ENCODE results near the gene MFAP4. TPM values are rescaled to one million over a fixed set of nuclear protein-coding genes. Genes with fewer than 3 reads are reported as not detected.

The MFAP4 gene
- total RNA-seq, 1 experiment from 2014 or later = not detected

DNA sequence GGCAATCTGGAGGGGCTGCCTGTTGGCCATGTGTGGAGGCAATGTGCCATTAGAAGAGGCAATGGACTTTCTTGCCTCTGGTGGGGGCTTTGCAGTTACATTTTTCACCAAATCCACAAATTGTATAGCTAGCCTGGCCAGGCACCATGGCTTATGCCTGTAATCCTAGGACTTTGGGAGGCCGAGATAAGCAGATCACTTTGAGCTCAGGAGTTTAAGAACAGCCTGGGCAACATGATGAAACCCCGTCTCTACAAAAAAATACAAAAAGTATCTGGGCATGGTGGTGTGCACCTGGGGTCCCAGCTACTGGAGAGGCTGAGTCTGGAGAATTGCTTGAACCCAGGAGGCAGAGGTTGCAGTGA, 21.3 kb upstream of the MFAP4 start:
- ChIA-PET POLR2A (ENCODE audit: unreplicated experiment) (no interaction called here), CTCF (interaction anchor here (0.6 kb wide), 1 partner anchor 30 kb away, joined by 3 read pairs; the partner anchor contains the start of gene MAPK7)
- Histone ChIP-seq H3K27me3 (ENCODE audit: insufficient read depth, low read depth) (no peaks in the 10 kb centered on the region), H3K9me2 (ENCODE audit: insufficient read depth) (no peaks in the 10 kb centered on the region), H3K79me2 (ENCODE audit: low read depth) (no peaks in the 10 kb centered on the region), H3K4me1 (replicated peaks; ENCODE audit: insufficient read depth) (no peaks in the 10 kb centered on the region; the same call in 1 of the 2 replicates), H3K9me3 (ENCODE audit: insufficient read depth, low read depth) (no peaks in the 10 kb centered on the region), H3K36me3 (ENCODE audit: low read depth) (no peaks in the 10 kb centered on the region), H3K27ac (no peak overlapping the region), H3K4me2 (no peak overlapping the region), H4K20me1 (ENCODE audit: insufficient read depth) (no peaks in the 10 kb centered on the region), H3K4me3 (no peak overlapping the region), H3F3A (ENCODE audit: insufficient read depth, low read depth) (0 out of 2 replicates have a peak, but pooled peaks cover 8% of the 10 kb centered on the region), H2AFZ (no peak overlapping the region)
- no TSS peak for BruUV-seq (replicated peaks)
- TF ChIP-seq EZH2 (IDR thresholded peaks at IDR 0.05; ENCODE audit: low read depth) = no peak
- TF ChIP-seq, protein P1, sequence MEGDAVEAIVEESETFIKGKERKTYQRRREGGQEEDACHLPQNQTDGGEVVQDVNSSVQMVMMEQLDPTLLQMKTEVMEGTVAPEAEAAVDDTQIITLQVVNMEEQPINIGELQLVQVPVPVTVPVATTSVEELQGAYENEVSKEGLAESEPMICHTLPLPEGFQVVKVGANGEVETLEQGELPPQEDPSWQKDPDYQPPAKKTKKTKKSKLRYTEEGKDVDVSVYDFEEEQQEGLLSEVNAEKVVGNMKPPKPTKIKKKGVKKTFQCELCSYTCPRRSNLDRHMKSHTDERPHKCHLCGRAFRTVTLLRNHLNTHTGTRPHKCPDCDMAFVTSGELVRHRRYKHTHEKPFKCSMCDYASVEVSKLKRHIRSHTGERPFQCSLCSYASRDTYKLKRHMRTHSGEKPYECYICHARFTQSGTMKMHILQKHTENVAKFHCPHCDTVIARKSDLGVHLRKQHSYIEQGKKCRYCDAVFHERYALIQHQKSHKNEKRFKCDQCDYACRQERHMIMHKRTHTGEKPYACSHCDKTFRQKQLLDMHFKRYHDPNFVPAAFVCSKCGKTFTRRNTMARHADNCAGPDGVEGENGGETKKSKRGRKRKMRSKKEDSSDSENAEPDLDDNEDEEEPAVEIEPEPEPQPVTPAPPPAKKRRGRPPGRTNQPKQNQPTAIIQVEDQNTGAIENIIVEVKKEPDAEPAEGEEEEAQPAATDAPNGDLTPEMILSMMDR (conservative IDR thresholded peaks at IDR 0.05) = no peak
- no peak for DNase-seq
- intact Hi-C loops (cut with micrococcal nuclease; ENCODE audit: unreplicated experiment) = no loop called here

DNA sequence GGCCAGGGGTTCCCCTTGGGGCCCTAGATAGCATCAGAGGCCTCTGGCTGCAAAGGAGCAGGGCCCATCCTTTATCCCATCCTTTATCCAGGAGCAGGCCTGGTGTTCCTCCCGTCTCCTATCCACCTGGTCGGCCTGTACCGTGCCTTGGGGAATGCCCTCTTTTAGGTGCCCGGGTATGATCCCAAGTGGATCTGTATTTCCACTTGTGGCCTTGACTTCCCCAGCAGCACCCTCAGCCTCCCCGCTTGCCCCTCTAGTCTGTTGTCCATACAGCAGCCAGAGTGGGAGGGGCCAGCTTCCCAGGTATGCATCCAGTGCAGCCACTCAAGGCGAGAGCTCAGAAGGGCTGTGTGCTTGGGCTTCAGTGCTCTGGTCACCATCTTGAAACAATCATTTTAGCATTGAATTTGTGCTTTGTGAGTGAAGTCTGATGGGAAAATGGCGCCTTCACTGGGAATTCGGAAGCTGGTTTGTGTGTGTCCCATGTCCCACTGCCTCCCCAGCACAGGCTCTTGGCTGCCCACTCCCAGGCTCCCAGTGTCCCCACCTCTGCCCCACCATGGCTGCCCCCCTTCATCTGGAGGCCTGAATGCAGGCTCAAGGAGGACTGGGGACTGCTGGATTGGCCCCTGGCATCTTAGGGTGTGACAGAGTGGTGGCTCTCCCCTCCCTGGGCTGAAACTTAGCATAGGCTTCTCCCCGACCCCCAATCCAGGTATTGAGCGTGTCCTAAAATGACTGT, 20.8 kb upstream of the MFAP4 start:
- H3K4me2 ChIP-seq = no peak overlapping the region
- H3F3A ChIP-seq (ENCODE audit: insufficient read depth, low read depth) = 0 out of 2 replicates have a peak, but pooled peaks cover 8% of the 10 kb centered on the region
- H3K4me1 ChIP-seq (replicated peaks; ENCODE audit: insufficient read depth) = no peaks in the 10 kb centered on the region; the same call in 1 of the 2 replicates
- no TSS peak for BruUV-seq (replicated peaks)
- no peaks in the 10 kb centered on the region for H3K27me3 ChIP-seq (ENCODE audit: insufficient read depth, low read depth)
- H3K27ac ChIP-seq = no peak overlapping the region
- no peak overlapping the region for H2AFZ ChIP-seq
- H3K4me3 ChIP-seq = no peak overlapping the region
- no peaks in the 10 kb centered on the region for H3K9me2 ChIP-seq (ENCODE audit: insufficient read depth)
- TF ChIP-seq, protein P1 (conservative IDR thresholded peaks at IDR 0.05) = no peak
- TF ChIP-seq EZH2 (IDR thresholded peaks at IDR 0.05; ENCODE audit: low read depth) = no peak
- no peaks in the 10 kb centered on the region for H3K9me3 ChIP-seq (ENCODE audit: insufficient read depth, low read depth)
- ChIA-PET POLR2A (ENCODE audit: unreplicated experiment) (interaction anchor here (0.6 kb wide), 1 partner anchor 16 kb away, joined by 4 read pairs; no protein-coding TSS in a partner anchor), CTCF (interaction anchor here (0.6 kb wide), 2 partner anchors 29 to 62 kb away, joined by 3 to 5 read pairs; partner anchors contain the start of gene MAPK7)
- DNase-seq = no peak
- no peaks in the 10 kb centered on the region for H3K79me2 ChIP-seq (ENCODE audit: low read depth)
- intact Hi-C loops (cut with micrococcal nuclease; ENCODE audit: unreplicated experiment) = no loop called here
- H4K20me1 ChIP-seq (ENCODE audit: insufficient read depth) = no peaks in the 10 kb centered on the region
- no peaks in the 10 kb centered on the region for H3K36me3 ChIP-seq (ENCODE audit: low read depth)

DNA sequence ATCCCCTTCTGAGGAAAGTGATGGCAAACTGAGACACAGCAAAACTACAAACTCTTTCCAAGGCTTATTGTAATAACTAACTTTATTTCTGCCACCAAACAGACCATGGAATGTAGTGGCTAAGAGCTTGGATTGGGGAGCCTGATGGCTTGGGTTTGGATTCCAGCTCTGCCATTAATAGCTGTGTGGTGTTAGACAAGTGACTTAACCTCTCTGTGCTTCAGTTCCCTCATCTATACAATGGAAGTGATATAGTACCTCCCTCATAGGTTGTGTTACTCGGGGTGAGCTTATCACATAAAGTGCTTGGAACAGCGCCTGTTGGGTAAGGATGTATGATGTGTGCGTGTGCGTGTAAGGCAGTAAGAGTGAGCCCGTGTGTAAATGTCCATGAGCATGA, 18.1 kb upstream of the MFAP4 start:
- POLR2A ChIA-PET (ENCODE audit: unreplicated experiment) = no interaction called here

More for the DNA sequence above, 18.1 kb upstream of the MFAP4 start:
- Histone ChIP-seq H3F3A (ENCODE audit: insufficient read depth, low read depth) (0 out of 2 replicates have a peak, but pooled peaks cover 8% of the 10 kb centered on the region), H3K9me3 (ENCODE audit: insufficient read depth, low read depth) (no peaks in the 10 kb centered on the region), H3K4me3 (no peak overlapping the region), H3K4me1 (replicated peaks; ENCODE audit: insufficient read depth) (no peaks in the 10 kb centered on the region; the same call in 1 of the 2 replicates), H2AFZ (no peak overlapping the region), H4K20me1 (ENCODE audit: insufficient read depth) (no peaks in the 10 kb centered on the region), H3K79me2 (ENCODE audit: low read depth) (no peaks in the 10 kb centered on the region), H3K27ac (no peak overlapping the region), H3K36me3 (ENCODE audit: low read depth) (no peaks in the 10 kb centered on the region), H3K4me2 (no peak overlapping the region), H3K27me3 (ENCODE audit: insufficient read depth, low read depth) (no peaks in the 10 kb centered on the region), H3K9me2 (ENCODE audit: insufficient read depth) (no peaks in the 10 kb centered on the region)
- no TSS peak for BruUV-seq (replicated peaks)
- CTCF ChIA-PET = no interaction called here
- intact Hi-C loops (cut with micrococcal nuclease; ENCODE audit: unreplicated experiment) = no loop called here
- TF ChIP-seq EZH2 (IDR thresholded peaks at IDR 0.05; ENCODE audit: low read depth) = no peak
- TF ChIP-seq, protein P1 (conservative IDR thresholded peaks at IDR 0.05) = no peak
- no peak for DNase-seq

Measured in PC-9 (cell line).